Uterus (tissue), 2 donors: ENCODE results near the gene ANKRD62.
"Not testable (repeated sequence)": the region's sequence is repeated elsewhere in the genome, so short reads cannot be mapped to it uniquely, and the experiment has no call there.

ENCODE experiments used
- CTCF ChIP-seq, 4 experiments: fragments of 200-600 bp in 2 of 4; fragments of 450-650 bp in 2 of 4; sonication (generic) in 2 of 4; IDR thresholded peaks; one replicate each; pipeline ENCODE4 v1.5.1; 2016 to 2019; ENCODE audit warnings: antibody characterized with exemption in 4 of 4, mild to moderate bottlenecking in 2 of 4, moderate library complexity in 1 of 4
- POLR2A ChIP-seq, 2 donors: fragments of 450-650 bp; IDR thresholded peaks; one replicate each; pipeline ENCODE4 v1.6.1; 2016; ENCODE audit warnings: antibody characterized with exemption in 2 of 2, mild to moderate bottlenecking in 1 of 2, moderate library complexity in 1 of 2

DNA sequence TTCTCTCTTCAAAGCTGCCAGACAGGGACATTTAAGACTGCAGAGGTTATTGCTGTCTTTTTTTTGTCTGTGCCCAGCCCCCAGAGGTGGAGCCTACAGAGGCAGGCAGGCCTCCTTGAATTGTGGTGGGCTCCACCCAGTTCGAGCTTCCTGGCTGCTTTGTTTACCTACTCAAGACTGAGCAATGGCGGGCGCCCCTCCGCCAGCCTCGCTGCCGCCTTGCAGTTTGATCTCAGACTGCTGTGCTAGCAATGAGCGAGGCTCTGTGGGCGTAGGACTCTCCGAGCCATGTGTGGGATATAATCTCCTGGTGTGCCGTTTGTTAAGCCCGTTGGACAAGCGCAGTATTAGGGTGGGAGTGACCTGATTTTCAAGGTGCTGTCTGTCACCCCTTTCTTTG, 47.2 kb downstream of the ANKRD62 start:
- TF ChIP-seq CTCF, POLR2A (IDR thresholded peaks at IDR 0.05): not testable (repeated sequence)
